AG09319 (cell line): ENCODE results near the gene C1QTNF8.

Experiments
- DNase-seq: peaks from one replicate; pipeline ENCODE4 v3.0.0-alpha.2; 2010; ENCODE audit warnings: low read depth; ENCODE audit errors: extremely low read depth
- CTCF ChIP-seq: IDR thresholded peaks from 2 replicates; pipeline ENCODE4 v1.5.1; 2011; ENCODE audit warnings: low read depth, mild to moderate bottlenecking, inconsistent platforms, low read length, moderate library complexity

The C1QTNF8 gene

GRCh38 chr16:1141191-1141590 is 45.1 kb upstream of the C1QTNF8 start:
- DNase-seq: no peak
- TF ChIP-seq CTCF: no peak

- DNase-seq: no peak
- TF ChIP-seq CTCF: no peak
Observed at GRCh38 chr16:1140582-1141162, 44.6 kb upstream of the C1QTNF8 start.

- no peak for DNase-seq
- TF ChIP-seq CTCF: no peak
Observed at GRCh38 chr16:1137604-1138003, 41.6 kb upstream of the C1QTNF8 start.

DNA sequence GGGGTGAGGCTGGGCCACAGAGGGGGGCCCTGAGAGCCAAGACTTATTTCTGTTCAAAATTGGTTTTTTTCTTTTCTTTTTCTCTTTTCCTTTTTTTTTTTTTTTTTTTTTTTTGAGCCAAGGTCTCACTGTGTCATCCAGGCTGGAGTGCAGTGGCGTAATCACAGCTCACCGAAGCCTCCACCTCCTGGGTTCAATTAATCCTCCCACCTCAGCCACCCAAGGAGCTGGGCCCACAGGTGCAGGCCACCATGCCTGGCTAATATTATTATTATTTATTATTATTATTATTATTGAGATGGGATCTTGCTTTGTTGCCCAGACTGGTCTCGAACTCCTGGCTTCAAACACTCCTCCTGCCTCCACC is 39.4 kb upstream of the C1QTNF8 start:
- no peak for TF ChIP-seq CTCF
- DNase-seq: no peak

GRCh38 chr16:1134776-1135458 is 38.9 kb upstream of the C1QTNF8 start:
- TF ChIP-seq CTCF: no peak
- no peak for DNase-seq

DNA sequence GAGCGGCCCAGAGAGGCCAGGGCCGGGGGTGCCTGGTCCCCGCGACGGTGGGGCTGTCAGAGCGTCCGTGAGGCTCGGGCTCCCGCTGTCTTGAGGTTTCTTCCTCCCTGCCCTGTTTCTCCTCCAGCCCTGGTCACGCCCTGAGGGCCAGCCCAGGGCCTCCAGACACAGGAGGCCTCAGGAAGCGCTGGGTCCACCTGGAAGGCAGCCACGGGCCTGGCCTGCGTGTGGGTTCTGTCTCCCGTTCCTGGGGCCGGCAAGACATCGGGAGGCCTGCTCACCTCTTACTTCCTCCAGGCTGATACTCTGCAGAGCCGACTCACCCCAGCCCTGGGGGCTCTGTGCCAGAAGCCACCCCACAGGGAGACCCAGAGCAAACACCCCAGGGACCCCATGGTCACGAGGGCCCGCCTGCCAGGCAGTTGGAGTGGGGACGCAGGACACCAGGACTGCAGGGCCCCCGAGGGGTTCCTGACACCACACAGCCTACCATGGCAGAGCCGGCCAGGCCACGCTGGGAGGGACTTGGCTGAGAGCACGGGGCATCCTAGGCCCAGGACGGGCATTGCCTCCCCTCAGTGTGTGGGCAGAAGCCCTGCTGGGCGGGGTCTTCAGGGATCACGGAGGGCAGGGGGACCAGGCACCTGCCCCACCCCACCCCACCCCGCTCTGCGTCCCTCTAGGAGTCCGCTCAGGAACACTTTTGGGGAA is 37.9 kb upstream of the C1QTNF8 start:
- no peak for DNase-seq
- TF ChIP-seq CTCF: no peak

- DNase-seq: no peak
Observed at GRCh38 chr16:1133271-1133670, 37.2 kb upstream of the C1QTNF8 start.

More at GRCh38 chr16:1133271-1133670, 37.2 kb upstream of the C1QTNF8 start:
- TF ChIP-seq CTCF: no peak
